Stimulated activated naive CD4-positive, alpha-beta T cell treated with Interleukin-2 at 50 U/mL for 16 hours (primary cell): Measurements from ENCODE around the gene LBHD2.
"Not testable (repeated sequence)": the region's sequence is repeated elsewhere in the genome, so short reads cannot be mapped to it uniquely, and the experiment has no call there.

Experiments used
- DNase-seq: peaks from one replicate; lab custom pipeline; 2025; lab: John Stamatoyannopoulos, UW

LBHD2 gene

GRCh38 chr14:103104654-103105452 is 20.8 kb downstream of the LBHD2 start:
- DNase-seq, result peak; percentile 60

- DNase-seq, result no peak
Observed at GRCh38 chr14:103105580-103106150, 21.7 kb downstream of the LBHD2 start.

GRCh38 chr14:103107455-103107854 is 23.4 kb downstream of the LBHD2 start:
- DNase-seq, result no peak

- no peak for DNase-seq
Observed at GRCh38 chr14:103107941-103108748, 24.1 kb downstream of the LBHD2 start.

- peak; percentile 13 for DNase-seq
Observed at GRCh38 chr14:103108749-103109207, 24.8 kb downstream of the LBHD2 start.

GRCh38 chr14:103109535-103110441 is 25.8 kb downstream of the LBHD2 start:
- DNase-seq, result no peak

- DNase-seq, result no peak
Observed at GRCh38 chr14:103110681-103111231, 26.7 kb downstream of the LBHD2 start.

- DNase-seq, result no peak
Observed at GRCh38 chr14:103111232-103111868, 27.3 kb downstream of the LBHD2 start.

- DNase-seq, result no peak
Observed at GRCh38 chr14:103112400-103113243, 28.6 kb downstream of the LBHD2 start.

- DNase-seq, result no peak
Observed at GRCh38 chr14:103113303-103113702, 29.3 kb downstream of the LBHD2 start.

- no peak for DNase-seq
Observed at GRCh38 chr14:103113774-103114173, 29.8 kb downstream of the LBHD2 start.

GRCh38 chr14:103115086-103115679 is 31.2 kb downstream of the LBHD2 start:
- not testable (repeated sequence) for DNase-seq

- no peak for DNase-seq
Observed at GRCh38 chr14:103115845-103116572, 32.0 kb downstream of the LBHD2 start.

GRCh38 chr14:103116636-103117035 is 32.6 kb downstream of the LBHD2 start:
- DNase-seq, result no peak

GRCh38 chr14:103117499-103117898 is 33.5 kb downstream of the LBHD2 start:
- not testable (repeated sequence) for DNase-seq

- no peak for DNase-seq
Observed at GRCh38 chr14:103118018-103118662, 34.1 kb downstream of the LBHD2 start.

GRCh38 chr14:103118663-103119404 is 34.8 kb downstream of the LBHD2 start:
- DNase-seq, result no peak
